Measurements from ENCODE around the gene FOXO6.

Gene FOXO6

GRCh38 chr1:41318135-41318534 lies 43.1 kb upstream of the FOXO6 start:
- TF ChIP-seq CTCF (IDR thresholded peaks at IDR 0.05), result no peak

- no peak for TF ChIP-seq CTCF (IDR thresholded peaks at IDR 0.05)
Observed at GRCh38 chr1:41319106-41319755, 42.0 kb upstream of the FOXO6 start.

- no peak for TF ChIP-seq CTCF (IDR thresholded peaks at IDR 0.05)
Observed at GRCh38 chr1:41319807-41320711, 41.2 kb upstream of the FOXO6 start.

GRCh38 chr1:41320895-41321676 lies 40.1 kb upstream of the FOXO6 start:
- TF ChIP-seq CTCF (IDR thresholded peaks at IDR 0.05), result no peak

GRCh38 chr1:41322101-41322661 lies 39.1 kb upstream of the FOXO6 start:
- TF ChIP-seq CTCF (IDR thresholded peaks at IDR 0.05), result no peak

- peak; percentile 62 for TF ChIP-seq CTCF (IDR thresholded peaks at IDR 0.05)
Observed at GRCh38 chr1:41322835-41323234, 38.4 kb upstream of the FOXO6 start.

- no peak for TF ChIP-seq CTCF (IDR thresholded peaks at IDR 0.05)
Observed at GRCh38 chr1:41323243-41323642, 38.0 kb upstream of the FOXO6 start.
